ENCODE data around the gene ENTPD8.

The ENTPD8 gene

DNA sequence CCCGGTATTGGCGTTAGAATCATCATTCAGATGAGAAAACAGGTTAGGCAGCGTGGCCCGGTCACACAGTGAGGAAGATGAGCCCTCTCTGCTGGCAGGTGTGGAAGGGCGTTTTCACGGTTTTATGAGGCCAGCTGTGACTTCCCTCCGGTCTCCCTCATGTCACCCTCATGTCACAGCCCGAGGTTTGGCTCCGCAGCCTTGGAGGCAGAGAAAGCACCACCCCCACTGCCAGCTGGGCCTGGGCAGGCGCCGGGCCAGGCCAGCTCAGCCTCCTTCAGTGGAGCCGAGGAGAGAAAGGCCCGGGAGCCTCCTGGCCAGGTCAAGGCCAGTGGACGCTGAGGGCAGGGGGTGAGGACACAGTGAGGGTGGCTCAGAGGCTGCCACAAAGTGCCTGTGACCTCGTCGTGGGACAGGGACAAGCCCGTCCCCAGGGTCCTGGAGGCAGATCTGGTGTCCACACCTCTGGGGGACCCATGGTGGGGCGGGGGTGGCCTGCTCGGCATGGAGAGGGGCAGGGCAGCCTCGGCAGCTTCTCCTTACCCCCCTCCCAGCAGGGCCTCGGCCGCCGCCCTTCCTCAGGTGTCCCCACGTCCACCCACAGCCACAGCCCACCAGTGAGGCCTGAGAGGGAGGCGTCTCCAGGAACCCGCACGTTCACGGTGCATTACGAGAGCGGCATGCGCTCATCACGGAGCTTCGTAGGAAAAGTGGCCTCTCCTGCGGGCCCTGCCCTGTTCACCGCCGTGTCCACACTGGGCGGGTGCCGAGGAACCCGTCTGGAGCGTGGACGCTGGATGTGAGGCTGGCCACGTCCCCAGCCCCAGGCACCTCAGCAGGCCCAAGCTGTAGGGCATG lies 50.4 kb downstream of the ENTPD8 start:
- TF ChIP-seq, protein P1, sequence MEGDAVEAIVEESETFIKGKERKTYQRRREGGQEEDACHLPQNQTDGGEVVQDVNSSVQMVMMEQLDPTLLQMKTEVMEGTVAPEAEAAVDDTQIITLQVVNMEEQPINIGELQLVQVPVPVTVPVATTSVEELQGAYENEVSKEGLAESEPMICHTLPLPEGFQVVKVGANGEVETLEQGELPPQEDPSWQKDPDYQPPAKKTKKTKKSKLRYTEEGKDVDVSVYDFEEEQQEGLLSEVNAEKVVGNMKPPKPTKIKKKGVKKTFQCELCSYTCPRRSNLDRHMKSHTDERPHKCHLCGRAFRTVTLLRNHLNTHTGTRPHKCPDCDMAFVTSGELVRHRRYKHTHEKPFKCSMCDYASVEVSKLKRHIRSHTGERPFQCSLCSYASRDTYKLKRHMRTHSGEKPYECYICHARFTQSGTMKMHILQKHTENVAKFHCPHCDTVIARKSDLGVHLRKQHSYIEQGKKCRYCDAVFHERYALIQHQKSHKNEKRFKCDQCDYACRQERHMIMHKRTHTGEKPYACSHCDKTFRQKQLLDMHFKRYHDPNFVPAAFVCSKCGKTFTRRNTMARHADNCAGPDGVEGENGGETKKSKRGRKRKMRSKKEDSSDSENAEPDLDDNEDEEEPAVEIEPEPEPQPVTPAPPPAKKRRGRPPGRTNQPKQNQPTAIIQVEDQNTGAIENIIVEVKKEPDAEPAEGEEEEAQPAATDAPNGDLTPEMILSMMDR (IDR thresholded peaks at IDR 0.05): no peak

DNA sequence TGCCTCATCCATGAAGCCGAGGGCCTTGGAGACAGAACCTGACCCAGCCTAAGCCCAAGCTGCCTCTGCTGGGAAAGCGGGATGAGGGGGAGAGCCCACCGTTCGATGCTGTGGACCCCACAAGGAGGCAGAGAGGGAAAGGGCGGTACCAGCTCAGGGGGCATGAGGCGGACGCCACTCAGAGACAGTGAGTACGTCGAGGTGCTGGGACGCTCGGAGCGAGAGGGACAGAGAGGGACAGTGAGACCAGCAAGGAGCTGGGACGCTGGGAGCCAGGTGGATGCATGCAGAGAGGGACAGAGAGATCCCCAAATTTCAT lies 51.8 kb downstream of the ENTPD8 start:
- TF ChIP-seq, protein P1 (IDR thresholded peaks at IDR 0.05): no peak

DNA sequence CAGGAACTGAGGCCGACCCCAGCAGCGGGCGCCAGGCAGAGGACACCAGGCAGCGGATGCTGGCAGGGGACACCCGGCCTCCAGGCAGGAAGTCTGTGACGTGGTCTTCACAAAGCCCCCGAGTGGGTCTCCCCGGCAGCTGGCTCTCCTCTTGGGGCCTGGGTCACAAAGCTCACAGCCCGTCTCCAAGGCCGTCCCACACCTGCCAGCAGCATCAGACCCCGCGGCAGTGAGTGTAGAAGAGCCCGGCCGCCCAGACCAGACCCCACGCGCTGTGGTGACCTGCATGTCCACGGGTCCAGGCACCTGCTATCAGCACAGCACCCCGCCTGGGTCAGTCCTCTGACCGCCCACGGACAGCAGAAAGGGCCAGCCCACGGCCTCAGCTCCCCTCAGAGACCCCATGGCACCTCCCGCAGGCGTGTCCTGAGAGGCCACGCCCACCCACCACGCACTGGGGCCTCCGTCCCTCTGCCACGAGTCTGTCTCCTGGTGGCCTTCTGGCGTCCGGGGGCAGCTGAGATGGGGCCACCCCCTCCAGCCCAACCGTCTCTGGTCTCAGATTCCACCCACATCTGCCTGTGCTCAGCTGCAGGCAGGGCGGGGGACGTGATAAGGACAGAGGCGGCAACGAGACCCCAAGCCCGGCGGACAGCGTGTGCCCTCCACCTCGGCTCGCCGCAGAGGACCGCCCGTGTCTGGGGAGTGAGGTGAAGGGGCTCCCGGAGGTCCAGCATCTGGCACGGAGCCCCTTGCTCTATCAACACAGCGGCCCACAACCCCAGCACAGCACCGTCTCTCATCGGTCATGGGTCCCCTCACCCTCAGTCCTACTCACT lies 52.3 kb downstream of the ENTPD8 start:
- TF ChIP-seq, protein P1 (IDR thresholded peaks at IDR 0.05): no peak

DNA sequence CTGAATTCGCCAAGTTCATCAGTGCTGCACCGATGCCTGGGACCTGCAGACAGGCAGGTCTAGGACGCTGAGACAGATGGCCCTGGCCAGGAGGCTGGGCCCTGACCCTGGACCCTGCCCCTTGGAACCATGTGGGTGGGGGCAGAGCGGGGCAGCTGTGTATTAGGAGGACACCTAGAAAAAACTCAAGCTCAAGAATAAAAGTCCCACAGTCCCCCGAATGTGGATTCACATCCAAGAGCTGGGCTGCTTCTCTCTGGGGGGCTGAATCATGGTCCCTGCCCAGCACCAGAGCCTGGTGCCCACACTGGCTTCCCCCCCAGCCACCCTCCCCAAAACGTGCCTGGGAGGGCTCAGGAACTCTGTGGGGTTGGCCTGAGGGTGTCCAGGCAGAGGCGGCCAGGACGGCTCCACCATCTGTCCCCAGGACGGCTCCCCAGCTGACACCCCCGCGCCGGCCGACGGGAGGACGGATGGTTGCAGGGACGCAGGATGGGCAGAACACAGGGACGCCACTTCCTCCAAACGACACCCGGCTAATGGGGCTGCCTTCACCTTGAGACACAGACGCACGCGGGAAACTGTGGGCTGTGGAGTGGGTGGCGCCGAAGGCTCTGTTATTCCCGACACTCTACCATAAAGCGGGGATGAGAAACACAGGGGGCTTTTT lies 53.1 kb downstream of the ENTPD8 start:
- TF ChIP-seq, protein P1 (IDR thresholded peaks at IDR 0.05): no peak

DNA sequence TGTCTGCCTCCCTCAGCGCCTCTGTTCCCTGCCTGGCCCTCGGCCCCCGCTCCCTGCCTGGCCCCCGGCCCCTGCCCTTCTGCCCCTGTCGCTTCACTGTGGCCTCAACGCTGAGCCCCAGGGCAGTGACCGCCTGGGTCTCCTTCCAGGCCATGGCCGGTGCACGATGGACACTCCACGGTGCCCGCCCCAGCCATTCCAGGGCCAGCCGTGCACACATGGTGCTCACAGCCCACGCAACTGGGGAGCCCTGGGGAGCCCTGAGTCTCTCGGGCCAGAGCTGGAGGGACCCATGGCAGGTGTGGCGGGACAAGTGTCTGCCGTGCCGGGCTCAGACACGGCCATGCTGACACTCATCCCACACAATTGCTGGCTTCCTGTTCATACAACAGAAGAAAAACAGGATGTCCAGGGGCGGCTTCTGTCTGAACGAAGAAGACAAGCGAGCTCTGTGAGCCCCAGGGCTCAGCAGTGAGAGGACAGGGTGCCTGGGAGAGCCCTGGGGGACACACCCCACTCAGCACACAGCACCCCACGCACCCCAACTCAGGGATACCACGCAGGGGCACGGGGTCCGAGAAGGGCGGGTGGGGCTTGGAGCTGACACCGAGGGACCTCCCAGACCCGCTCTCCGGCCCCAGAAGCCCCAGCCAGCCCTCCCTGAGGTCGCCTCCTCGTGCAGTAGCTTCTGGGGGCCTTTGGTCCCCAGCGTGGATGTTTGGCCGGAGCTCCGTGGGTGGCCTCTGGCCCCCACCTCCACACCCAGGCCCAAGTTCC lies 53.9 kb downstream of the ENTPD8 start:
- TF ChIP-seq, protein P1 (IDR thresholded peaks at IDR 0.05): no peak

DNA sequence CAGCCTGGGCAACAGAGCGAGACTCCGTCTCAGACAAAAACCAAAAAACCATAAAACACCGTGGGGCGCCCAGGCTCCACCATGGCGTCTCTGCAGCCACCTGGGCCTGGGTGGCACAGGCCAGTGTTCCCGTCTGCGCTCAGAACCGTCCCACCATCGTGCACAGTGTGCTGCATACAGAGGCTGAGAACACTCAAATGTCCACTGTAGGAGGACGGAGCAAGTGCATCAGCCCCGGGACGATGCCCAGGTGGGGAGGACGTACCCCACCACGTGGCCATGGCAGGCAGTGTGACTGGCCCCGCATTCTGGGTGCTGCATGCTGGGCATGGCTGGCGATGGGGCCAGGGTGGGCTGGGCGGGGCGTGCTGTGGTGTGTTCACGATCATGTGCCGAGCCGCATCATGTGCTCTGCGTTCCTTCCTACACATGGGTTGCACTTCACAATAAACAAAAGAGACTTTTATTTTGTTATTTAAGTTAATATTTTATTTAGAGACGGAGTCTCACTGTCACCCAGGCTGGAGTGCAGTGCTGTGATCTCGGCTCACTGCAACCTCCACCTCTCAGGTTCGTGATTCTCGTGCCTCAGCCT lies 56.0 kb downstream of the ENTPD8 start:
- TF ChIP-seq, protein P1 (IDR thresholded peaks at IDR 0.05): no peak
